NCI-H146 (cell line): ENCODE data around the gene GNA12.
"Not testable (repeated sequence)": the region's sequence is repeated elsewhere in the genome, so short reads cannot be mapped to it uniquely, and the experiment has no call there.

ENCODE experiments used
- DNase-seq: peaks from one replicate; lab custom pipeline; 2025; lab: John Stamatoyannopoulos, UW

Gene GNA12

DNA sequence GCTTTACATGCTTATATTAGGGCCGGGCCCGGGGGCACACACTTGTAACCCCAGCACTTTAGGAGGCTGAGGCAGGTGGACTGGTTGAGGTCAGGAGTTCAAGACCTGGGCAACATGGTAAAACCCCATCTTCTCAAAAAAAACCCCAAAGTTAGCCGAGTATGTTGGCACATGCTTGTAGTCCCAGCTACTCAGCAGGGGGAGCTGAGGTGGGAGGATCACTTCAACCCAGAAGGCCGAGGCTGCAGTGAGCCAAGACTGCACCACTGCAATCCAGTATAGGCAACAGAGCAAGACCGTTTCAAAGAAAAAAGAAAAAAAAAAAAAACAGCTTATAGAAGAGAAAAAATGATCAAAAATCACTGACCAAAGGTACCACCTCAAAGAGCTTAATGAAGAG is 93.0 kb downstream of the GNA12 start:
- DNase-seq = no peak

DNA sequence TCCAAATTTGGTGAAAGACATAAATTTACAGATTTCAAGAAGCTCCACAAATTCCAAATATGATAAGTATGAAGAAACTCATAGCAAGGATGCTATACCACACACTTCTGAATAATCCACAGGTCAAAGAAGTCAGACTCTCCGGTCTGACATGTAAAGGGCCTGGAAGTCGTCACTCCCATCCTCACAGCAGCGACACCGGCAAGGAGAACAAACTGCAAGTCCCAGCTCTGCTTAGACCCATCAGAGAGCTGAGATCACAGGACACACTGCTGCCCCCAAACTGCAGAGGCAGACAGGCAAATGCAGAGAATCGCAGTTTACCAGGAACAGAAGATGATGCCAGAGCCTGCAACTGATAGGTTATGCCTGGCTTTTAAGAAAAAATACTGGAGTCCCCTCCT is 94.1 kb downstream of the GNA12 start:
- DNase-seq = no peak

DNA sequence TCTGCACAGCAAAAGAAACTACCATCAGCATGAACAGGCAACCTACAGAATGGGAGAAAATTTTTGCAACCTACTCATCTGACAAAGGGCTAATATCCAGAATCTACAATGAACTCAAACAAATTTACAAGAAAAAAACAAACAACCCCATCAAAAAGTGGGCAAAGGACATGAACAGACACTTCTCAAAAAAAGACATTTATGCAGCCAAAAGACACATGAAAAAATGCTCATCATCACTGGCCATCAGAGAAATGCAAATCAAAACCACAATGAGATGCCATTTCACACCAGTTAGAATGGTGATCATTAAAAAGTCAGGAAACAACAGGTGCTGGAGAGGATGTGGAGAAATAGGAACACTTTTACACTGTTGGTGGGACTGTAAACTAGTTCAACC is 95.4 kb downstream of the GNA12 start:
- DNase-seq = not testable (repeated sequence)

DNA sequence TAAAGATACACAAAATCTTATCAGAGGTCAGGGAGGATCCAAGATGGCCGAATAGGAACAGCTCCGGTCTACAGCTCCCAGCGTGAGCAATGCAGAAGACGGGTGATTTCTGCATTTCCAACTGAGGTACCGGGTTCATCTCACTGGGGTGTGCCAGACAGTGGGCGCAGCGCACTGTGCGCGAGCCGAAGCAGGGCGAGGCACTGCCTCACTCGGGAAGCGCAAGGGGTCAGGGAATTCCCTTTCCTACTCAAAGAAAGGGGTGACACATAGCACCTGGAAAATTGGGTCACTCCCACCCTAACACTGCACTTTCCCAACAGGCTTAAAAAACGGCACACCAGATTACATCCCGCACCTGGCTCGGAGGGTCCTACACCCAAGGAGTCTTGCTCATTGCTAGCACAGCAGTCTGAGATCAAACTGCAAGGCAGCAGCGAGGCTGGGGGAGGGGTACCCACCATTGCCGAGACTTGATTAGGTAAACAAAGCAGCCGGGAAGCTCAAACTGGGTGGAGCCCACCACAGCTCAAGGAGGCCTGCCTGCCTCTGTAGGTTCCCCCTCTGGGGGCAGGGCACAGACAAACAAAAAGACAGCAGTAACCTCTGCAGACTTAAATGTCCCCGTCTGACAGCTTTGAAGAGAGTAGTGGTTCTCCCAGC is 100.5 kb downstream of the GNA12 start:
- DNase-seq = not testable (repeated sequence)

DNA sequence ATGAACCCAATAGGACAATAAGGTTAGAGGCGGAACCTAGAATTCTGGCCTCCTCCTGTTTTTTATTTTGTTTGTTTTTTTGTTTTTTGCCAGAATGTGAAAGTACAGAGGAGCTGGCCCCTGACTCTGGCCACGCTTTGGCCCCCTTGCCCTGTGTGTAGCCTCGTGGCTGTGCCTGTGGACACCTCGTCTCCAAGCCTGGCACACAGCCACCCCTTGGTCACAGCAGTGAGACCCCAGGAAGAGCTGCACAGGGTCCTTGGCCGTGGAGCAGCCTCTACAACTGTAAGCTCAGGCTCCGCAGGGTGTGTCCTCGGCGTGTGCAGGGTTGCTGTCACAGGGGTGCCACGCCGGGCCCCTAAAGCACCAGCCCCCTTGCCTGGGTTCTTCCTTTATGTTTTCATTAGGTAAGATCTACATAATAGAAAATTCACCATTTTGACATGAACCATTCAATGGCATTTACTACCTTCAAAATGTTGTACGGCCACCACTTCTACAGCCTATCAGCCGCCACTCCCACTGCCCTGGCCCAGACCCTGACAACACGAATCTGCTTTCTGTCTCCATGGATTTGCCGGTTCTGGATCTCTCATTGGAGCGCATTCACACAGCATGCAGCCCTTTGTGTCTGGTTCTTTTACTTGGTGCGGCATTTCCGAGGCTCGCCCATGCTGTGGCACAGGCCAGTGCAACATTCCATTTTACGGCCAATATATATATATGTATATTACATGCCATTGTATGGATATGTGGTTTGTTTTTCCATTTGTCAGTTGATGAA is 105.2 kb downstream of the GNA12 start:
- DNase-seq = no peak

DNA sequence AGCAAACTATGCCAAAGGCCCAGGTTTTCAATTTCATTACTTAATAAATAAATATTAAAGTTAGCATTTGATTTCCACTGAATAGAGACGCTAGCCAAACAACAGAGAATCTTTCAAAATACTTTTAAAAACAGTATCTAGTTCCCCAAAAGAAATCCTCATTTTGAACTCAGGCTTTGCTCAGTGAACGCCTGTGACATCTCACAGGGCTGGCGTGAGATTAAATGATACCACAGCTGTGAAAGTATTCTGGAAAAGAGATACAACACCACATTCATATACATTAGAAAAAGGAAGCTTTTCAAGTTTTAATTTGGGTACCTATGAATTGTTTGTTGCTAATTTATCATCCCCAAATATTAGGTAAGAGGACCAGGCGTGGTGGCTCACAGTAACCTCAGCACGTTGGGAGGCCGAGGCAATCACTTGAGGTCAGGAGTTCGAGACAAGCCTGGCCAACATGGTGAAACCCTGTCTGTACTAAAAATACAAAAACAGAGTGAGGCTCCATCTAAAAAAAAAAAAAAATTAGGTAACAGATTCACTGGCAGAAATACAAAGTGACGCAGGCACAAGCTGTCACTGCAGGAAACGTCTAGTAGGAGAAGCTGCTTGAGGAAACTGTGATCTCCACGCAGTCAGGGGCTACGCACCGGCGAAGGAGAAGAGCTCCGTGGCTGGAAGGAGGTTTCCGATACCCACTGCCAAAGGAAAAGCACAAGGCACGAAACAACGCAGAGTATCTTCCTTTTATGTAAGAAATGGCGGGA is 106.2 kb downstream of the GNA12 start:
- DNase-seq = no peak

DNA sequence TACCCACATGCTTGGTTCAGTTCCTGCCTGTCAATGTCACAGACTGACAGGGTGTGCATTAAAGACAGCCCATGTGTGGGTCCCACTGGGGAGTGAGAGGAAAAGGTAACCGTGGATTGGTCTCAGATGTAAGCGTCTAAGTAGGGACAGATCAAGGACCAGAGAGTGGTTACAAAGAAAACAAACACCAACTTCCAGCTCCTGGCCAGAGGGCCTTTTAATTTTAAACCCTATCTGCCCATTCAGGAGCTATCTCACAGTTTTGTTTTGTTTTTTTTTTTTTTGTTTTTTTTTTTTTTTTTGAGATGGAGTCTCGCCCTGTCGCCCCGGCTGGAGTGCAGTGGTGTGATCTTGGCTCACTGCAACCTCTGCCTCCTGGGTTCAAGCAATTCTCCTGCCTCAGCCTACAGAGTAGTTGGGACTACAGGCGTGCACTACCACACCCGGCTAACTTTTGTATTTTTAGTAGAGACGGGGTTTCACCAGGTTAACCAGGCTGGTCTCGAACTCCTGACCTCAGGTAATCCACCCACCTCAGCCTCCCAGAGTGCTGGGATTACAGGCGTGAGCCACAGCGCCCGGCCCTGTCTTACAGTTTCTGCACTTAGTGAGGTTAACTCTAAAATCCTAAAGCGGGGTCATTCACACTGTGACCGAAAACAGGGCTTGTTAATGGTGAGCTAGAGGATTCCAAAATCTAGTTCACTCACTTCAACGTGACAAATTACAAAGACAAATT is 106.9 kb downstream of the GNA12 start:
- DNase-seq = not testable (repeated sequence)

DNA sequence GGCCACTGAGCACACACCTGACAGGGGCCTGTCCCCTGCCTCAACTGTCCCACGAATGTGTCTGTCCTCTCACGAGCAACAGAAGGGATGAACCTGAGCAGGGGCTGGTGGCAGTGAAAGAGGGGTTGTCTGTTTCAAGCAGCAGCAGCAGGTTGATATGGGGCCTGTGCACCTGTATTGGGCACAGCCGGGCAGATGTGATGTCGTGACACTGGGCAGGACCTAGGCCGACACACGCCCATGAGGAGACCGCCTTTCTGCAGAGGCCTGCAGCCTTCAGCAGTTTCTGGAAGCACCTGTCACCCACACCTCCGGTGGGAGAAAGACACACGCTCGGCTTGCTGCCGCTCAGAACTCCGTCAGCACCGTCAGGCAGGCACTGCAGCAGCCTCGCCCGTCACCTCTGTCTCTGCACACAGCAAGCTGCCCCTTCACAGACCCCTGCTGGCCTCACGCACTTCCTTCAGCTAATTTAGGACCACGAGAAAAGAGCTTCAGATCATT is 107.6 kb downstream of the GNA12 start:
- no peak for DNase-seq

DNA sequence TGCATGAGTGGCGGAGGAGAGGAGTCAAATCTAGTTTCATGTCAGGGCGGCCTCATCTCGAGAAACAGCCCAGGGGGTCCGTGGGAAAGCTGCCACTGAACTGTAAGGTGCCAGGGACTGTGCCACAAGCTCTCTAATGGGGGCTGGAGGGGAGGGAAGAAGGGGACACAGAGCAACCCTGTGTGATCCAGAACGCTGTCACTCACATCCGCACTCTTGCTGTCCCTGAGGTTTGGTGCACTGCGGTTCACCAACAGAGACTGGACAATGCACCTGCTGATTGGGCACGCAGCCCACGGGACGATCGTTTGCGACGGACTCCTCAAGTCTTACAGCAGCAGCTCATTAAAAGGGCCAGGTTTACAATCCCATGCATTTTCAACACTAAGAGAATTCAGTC is 108.4 kb downstream of the GNA12 start:
- no peak for DNase-seq

DNA sequence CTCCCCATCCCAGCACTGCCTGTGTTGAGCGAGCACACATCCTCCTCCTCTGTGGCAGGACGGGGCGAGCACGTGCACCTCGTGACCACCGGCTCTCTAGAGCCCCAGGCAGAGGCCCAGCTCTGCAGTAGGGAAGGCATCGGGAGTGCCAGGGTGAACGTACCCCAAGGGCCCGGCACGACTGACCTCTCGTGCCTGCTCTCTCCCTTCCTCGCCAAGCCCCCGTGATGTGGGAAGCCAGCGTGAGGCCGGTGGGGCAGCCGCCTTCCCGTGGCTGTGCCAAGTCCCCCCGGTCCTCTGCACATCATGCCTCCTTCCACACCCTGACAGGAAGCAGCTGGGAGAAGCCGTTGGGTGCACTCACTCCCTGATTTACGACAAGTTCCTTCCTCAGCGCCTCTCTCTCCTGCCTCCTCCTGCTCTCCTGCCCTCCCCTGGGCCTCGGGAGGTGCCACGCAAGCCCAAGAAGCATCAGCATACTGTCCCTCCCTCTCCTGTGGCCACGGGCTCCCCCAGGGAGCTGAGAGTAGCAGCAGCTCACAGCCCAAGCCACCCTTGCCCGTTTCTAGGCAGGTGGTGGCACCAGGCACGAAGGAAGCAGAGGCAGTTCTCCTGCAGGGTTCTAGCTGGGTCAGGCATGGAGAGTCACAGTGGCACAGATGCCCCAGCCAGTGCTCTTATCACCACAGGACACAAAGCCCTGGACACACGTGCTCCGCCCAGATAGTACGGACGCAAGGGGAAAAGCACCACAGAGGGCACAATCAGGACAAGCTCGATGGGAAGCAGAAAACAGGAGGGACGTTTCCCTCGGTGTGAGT is 109.1 kb downstream of the GNA12 start:
- DNase-seq = no peak

DNA sequence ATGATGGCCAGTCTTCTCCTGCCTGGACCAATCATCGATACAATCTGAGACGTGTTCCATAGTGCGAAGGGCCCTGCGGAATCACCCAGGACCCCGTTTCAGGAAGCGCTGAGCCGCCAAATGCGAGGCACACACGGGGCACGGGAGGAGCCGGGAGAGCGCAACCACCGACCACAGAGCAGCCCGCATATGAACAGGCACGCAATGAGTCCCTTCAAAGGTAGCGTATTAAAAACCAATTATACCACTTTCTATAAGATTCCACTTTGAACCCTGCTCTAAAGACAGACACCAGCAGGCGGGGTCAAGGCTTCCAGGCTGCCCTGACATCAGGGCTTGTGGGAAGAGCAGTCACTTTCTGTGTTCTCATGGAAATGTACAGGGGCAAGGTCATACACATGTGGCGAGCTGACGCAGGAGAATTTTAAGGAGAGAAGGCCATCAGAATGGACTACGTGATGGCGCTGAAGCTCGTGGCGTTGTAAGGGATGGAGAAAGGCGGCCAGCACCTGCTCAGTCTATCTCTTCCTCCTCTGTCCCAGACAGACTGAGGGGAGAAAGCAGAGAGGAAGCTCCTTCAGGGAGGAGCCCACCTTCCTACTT is 109.9 kb downstream of the GNA12 start:
- DNase-seq = no peak

DNA sequence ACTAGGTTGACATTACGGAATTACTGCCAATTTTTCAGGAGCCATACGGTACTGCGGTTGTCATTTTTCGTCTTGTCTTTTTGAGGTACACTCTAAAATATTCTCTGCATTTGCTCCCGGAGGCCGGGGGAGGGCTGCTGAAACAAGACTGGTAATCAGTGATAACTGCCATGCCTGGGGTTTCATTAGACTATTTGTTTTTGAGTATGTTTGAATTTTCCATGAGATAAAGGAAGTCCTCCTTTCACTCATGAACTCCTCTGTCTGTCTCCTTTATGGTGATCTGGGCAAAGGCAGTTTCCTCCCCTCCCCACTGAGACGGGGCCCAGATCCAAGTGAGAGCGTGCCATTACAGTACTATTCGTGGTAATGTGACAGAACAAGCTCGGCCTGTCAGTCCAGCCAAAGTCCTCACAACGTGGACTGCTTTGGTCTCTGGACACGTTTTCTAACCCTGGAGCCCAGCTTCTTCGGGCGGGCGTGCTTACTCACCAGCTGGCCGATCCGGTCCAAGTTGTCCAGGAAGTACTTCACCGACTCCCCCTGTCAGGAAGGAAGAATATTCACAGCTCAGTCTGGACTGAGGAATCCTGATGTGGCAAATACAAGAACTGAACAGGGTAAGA is 111.0 kb downstream of the GNA12 start:
- DNase-seq = no peak

DNA sequence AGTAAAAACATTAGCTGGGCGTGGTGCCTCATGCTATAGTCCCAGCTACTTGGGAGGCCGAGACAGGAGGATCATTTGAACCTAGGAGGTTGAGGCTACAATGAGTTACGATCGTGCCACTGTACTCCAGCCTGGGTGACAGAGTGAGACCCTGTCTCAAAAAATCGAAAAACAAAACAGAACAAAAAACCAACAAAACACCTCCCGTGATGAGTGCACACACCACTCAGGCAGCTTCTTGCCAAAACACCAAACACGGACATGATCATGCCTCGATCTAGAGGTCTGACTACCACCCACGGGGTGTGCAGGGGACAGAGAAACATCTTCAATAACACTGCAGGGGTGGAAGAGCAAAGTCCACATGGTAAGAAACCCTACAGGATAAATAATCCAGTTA is 111.7 kb downstream of the GNA12 start:
- no peak for DNase-seq

DNA sequence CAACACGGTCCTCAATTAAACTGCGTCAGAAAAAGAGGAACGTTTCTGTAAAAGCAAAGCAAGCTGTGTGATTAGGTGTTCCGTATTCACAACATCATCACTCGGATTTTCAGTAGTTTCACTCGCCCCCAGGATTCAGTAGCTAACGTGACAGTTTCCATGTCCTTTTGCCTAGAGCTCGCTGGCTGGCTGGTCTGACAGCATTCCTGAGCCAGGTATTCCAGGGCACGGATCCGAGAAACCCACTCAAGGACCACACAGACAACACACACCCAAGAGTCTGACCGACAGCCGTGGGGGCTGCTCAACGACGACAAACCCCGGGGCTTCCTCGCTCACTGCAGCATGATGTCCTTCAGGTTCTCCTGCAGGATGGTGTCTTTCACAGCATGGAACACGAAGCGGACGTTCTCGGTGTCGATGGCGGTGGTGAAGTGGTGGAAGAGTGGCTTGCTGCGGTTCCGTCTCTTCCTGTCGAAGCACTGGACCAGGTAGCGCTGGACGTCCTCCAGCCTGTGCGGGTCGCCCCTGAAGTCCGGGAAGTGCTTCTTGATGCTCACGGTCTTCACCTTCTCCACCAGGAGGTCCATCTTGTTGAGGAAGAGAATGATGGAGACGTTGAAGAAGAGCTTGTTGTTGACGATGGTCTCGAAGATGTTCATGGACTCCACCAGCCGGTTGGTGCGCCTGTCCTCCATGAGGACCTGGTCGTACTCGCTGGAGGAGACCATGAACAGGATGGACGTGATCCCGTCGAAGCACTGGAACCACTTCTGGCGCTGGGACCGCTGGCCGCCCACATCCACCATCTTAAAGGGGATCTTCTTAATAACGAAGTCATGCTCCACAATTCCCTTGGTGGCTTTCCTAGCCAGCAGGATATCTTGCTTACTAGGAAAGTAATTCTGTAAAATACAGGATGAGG is 113.0 kb downstream of the GNA12 start:
- DNase-seq = no peak

DNA sequence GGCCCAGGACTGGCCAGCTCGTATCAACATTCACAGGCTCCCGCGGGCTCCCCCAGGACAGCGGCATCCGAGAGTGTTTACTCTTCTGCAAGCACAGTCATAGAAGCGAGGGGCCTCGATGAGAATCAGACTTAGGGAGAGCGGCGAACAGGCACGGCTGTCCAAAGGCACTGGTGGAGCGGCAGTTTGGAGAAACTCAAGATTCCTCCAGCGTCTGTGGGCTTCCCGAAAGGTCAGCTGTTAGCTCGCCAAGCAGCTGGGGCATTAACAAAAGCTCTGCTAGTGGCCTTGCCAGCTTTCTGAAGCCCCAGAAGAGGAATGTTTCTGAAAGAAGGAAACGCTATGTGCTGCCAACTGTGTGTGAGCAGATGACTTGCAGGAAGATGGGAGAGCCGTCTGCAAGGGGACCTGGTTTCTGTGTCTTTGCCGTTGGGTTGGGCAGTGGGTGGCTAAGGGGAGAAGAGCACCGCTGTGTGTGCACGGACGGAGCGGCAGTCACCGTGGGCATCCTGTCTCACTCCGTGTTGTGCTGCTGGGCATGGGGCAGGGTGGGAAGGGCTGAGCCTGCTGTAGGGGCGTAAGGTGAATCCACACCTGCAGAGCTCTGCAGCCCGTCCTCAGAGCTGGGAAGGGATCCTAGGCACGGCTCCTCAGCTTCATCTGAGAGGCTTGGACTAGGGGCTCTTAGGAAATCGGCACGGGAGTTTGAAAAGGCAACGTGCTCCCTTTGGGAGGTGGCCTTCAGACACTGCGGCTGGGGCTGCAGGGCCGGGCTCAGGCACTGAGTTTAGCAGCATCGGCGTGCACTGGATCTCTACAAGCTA is 114.0 kb downstream of the GNA12 start:
- DNase-seq = no peak

DNA sequence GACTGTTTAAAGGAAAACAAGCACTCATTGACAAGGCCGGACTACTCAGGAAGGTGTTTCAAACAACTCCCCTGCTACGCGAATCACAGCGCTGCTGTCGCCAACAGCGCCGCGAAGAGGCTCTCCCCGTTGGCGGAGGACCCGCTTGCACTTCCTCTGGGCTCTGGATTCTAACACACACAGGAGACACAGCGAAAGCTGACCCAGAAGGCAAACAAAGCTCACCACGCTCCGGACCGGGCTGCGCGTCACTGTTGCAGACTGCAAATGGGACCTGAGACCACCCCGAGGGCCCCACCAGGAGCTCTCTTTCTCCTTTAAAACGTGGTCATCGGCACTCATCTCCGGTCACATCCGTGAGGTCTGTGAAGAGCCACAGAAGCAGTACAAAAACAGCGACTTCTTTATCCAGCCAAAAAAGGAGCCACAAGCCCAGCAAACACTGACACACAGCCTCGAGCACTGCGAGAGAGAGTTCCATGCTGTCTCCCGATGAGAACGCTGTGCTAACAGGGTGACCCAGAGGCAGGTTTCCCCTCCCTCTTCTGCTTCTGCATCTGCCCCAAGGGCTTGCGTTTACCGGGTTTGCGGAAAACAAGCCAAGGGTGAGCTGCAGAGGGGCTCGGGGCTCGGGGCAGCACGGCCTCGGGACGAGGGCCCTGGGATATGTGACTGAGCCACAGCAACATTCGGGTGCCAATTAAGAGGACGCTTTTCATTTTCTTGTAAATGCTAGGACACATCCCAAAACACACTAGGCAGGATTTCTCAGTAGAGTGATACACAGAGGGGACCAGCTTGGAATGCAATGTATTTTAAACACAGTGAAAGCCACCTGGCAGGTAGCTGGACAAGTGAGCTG is 114.8 kb downstream of the GNA12 start:
- DNase-seq = no peak

DNA sequence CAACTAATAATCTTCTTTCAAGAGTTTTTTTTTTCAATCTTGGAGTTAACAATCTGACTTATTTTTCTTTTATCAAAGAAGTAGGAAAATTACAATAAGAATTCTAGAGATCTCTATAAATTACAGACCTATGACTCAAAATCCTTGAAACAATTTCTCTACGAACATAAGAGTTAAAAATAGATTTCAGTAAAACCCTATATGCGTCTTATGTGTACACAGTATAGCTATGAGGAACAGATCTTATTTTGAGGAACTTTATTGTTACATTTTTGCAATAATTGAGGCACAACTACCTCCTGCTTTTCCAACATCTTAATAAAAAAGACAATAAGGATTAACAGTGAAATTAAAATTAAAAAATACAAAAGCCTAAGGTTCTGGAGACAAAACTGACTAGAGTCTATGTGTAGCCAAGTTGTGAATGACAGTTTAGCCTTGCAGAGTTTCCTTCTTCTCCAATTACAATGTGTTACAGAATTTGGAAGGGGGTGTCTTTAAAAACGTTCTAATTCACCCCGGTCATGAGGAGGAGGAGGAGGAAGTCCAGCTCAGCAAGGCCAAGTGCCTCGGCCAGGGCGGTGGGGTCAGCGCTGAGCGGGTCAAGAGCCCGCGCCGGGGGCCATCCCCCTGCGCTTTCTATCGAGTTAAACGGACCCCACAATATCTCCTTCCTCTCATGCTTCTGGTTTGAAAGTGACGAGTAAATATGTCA is 115.6 kb downstream of the GNA12 start:
- no peak for DNase-seq
